Liver (tissue), 9 donors: ENCODE results near the gene ASS1. TPM values are rescaled to one million over a fixed set of nuclear protein-coding genes. Genes with fewer than 3 reads are reported as not detected.
"Not testable (repeated sequence)": the region's sequence is repeated elsewhere in the genome, so short reads cannot be mapped to it uniquely, and the experiment has no call there.

Experiments used
- DNase-seq: peaks from one replicate; pipeline ENCODE4 v3.0.0-alpha.2; 2017; ENCODE audit warnings: low spot score
- H3K27ac ChIP-seq, 2 donors: one replicate each; pipeline ENCODE4 v1.7.0; 2013; ENCODE audit warnings: inconsistent platforms in 2 of 2, low read length in 2 of 2, control low read depth in 1 of 2, low read depth in 1 of 2, mild to moderate bottlenecking in 1 of 2
- H3K27me3 ChIP-seq, 4 donors: one replicate each; pipeline versions ENCODE4 v1.6.1 to v1.7.0; 2013; ENCODE audit warnings: low read length in 3 of 4, inconsistent platforms in 1 of 4, mild to moderate bottlenecking in 1 of 4, moderate library complexity in 1 of 4; ENCODE audit not compliant: control insufficient read depth in 4 of 4, insufficient read depth in 4 of 4
- H3K36me3 ChIP-seq, 4 donors: one replicate each; pipeline versions ENCODE4 v1.6.1 to v1.7.0; 2013; ENCODE audit warnings: low read length in 3 of 4, mild to moderate bottlenecking in 3 of 4, low read depth in 1 of 4, moderate library complexity in 1 of 4; ENCODE audit not compliant: control insufficient read depth in 4 of 4, insufficient read depth in 3 of 4
- H3K4me1 ChIP-seq, 4 donors: one replicate each; pipeline versions ENCODE4 v1.6.1 to v1.7.0; 2013; ENCODE audit warnings: low read length in 3 of 4, mild to moderate bottlenecking in 3 of 4, moderate library complexity in 1 of 4; ENCODE audit not compliant: control insufficient read depth in 4 of 4, insufficient read depth in 4 of 4
- H3K4me3 ChIP-seq, 3 donors: one replicate each; pipeline versions ENCODE4 v1.6.1 to v1.7.0; 2013; ENCODE audit warnings: low read length in 3 of 3, control low read depth in 1 of 3, low read depth in 1 of 3, mild to moderate bottlenecking in 1 of 3
- H3K9ac ChIP-seq, 2 donors: one replicate each; pipeline ENCODE4 v1.7.0; 2013; ENCODE audit warnings: low read length in 2 of 2, mild to moderate bottlenecking in 2 of 2, moderate library complexity in 2 of 2, control low read depth in 1 of 2, low read depth in 1 of 2
- H3K9me3 ChIP-seq, 4 donors: one replicate each; pipeline versions ENCODE4 v1.6.1 to v1.7.0; 2013; ENCODE audit warnings: low read length in 3 of 4; ENCODE audit not compliant: control insufficient read depth in 4 of 4
- CTCF ChIP-seq: fragments of 150-350 bp; IDR thresholded peaks from 2 replicates; pipeline ENCODE4 v1.5.1; 2017; ENCODE audit warnings: improper control_type of control experiment, low read depth, low read length; ENCODE audit not compliant: missing input control
- HNF4G ChIP-seq: IDR thresholded peaks from 2 replicates; pipeline ENCODE4 v1.6.1; 2016; ENCODE audit warnings: antibody characterized with exemption
- MAX ChIP-seq: IDR thresholded peaks from 2 replicates; pipeline ENCODE4 v1.6.1; 2016; ENCODE audit warnings: antibody characterized with exemption
- NR2F2 ChIP-seq: IDR thresholded peaks from 2 replicates; pipeline ENCODE4 v1.6.1; 2016; ENCODE audit warnings: antibody characterized with exemption
- RAD21 ChIP-seq, 2 donors: IDR thresholded peaks; 2 replicates each; pipeline ENCODE4 v1.6.1; 2016; ENCODE audit warnings: antibody characterized with exemption in 2 of 2, mild to moderate bottlenecking in 2 of 2
- REST ChIP-seq: IDR thresholded peaks from 2 replicates; pipeline ENCODE4 v1.6.1; 2016; ENCODE audit warnings: antibody characterized with exemption, mild to moderate bottlenecking
- RXRA ChIP-seq, 2 donors: IDR thresholded peaks; 2 replicates each; pipeline ENCODE4 v1.6.1; 2017 to 2018; ENCODE audit warnings: antibody characterized with exemption in 2 of 2, mild to moderate bottlenecking in 1 of 2
- SP1 ChIP-seq: IDR thresholded peaks from 2 replicates; pipeline ENCODE4 v1.6.1; 2018; ENCODE audit warnings: antibody characterized with exemption, mild to moderate bottlenecking
- WGBS: extraction: QIAGEN DNeasy Blood & Tissue Kit; methylation state at CpG from one replicate; pipeline ENCODE4 v1.1.7; 2013; 5-methylcytosine and 5-hydroxymethylcytosine counted together
- polyA plus RNA-seq, 2 donors: library from polyadenylated mRNA; stranded (reverse) in 1 of 2; unstranded in 1 of 2; fragments of 200-250 nt in 1 of 2; fragments of >200 nt in 1 of 2; fragmentation: Nextera tagmentation in 1 of 2; extraction: Ambion mirVana in 1 of 2; gene quantifications; one replicate each; pipeline versions ENCODE4 v1.2.1 to v1.2.3, GENCODE V29; 2013 to 2015
- total RNA-seq, 2 donors: library from RNA; depleted of rRNA; stranded (reverse); fragments of >200 nt; gene quantifications; one replicate each; pipeline ENCODE4 v1.2.3, GENCODE V29; 2014
- donor health status: healthy.
- donor health status: healthy.
- donor health status: healthy.
- donor health status: healthy.
- donor health status: healthy.

Gene ASS1
- total and polyA plus RNA-seq, 4 donors, result 396 to 711 (median 533) TPM

GRCh38 chr9:130433168-130433946 is 11.4 kb upstream of the ASS1 start (continued):
- TF ChIP-seq CTCF (peak; percentile 58), HNF4G (no peak)

- H3K27ac ChIP-seq, result peak overlapping the region; percentile 85 to 96
- peaks cover 9 to 49% (median 29%) of the 10 kb centered on the region in 4 donors for H3K4me1 ChIP-seq
- peak overlapping the region in 1 of 2 donors; percentile 79 for H3K9ac ChIP-seq
- no peaks in the 10 kb centered on the region for H3K9me3 ChIP-seq
- TF ChIP-seq NR2F2 (no peak), RAD21 (IDR thresholded peaks at IDR 0.05) (peak in 1 of 2 donors; percentile 27), SP1 (peak; percentile 57), RXRA (IDR thresholded peaks at IDR 0.05) (peak in 1 of 2 donors; percentile 9), REST (peak; percentile 43), MAX (no peak), HNF4G (peak; percentile 20)
- no peaks in the 10 kb centered on the region for H3K36me3 ChIP-seq
- 11% methylated on average over 9 of the region's 9 CpGs for WGBS
- H3K27me3 ChIP-seq, result no peaks in the 10 kb centered on the region
- H3K4me3 ChIP-seq, result peak overlapping the region in 2 of 3 donors; percentile 22 to 55
- DNase-seq, result no peak
Observed at GRCh38 chr9:130433947-130434262, 10.9 kb upstream of the ASS1 start.

DNA sequence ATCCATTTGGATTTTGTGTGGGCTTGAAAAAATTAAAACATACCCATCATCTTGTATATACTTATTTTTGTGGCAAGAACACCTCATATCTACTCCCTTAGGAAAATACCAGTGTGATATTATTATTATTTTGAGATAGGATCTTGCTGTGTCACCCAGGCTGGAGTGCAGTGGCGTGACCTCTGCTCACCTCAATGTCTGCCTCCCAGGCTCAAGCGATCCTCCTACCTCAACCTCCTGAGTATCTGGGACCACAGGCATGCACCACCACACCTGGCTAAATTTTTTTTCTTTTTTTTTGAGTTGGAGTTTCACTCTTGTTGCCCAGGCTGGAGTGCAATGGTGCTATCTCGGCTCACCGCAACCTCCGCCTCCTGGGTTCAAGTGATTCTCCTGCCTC is 10.1 kb upstream of the ASS1 start:
- not testable (repeated sequence) for H3K4me3 ChIP-seq, H3K9ac ChIP-seq, H3K27ac ChIP-seq, DNase-seq, H3K9me3 ChIP-seq, H3K36me3 ChIP-seq, H3K27me3 ChIP-seq
- H3K4me1 ChIP-seq, result peaks cover 10 to 50% (median 32%) of the 10 kb centered on the region in 4 donors
- 94% methylated on average over 5 of the region's 5 CpGs for WGBS
